ENCODE results near the gene USP21.

USP21 gene

DNA sequence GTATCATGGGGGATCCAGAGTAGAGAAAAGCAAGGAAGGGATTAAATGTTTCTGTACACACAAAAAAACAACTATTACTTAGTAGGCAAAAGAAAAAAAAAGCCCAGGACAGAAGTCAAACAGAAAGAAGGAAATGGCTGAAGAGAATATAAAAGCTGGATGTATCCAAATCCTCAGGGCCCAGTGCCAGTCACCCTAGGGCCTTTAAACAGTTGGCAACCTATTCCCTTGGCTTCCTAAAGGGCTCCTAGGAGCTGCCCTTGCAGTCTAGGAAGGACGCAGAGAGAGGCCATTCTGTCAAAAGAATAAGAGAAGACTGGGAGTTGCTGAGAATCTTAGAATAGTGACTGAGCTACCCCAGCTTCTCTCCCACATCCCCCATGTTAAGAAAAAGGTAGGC is 13.0 kb downstream of the USP21 start:
- Mint-ChIP-seq H3K9me3 (no peaks in the 10 kb centered on the region), H3K27me3 (no peaks in the 10 kb centered on the region), H3K4me3 (no peak overlapping the region), H3K4me1 (peaks cover 38% of the 10 kb centered on the region), H3K36me3 (ENCODE audit: low read depth) (peaks cover 29% of the 10 kb centered on the region), H3K27ac (peak overlapping the region; percentile 2)
- DNase-seq (no peak), ATAC-seq (no peak)

DNA sequence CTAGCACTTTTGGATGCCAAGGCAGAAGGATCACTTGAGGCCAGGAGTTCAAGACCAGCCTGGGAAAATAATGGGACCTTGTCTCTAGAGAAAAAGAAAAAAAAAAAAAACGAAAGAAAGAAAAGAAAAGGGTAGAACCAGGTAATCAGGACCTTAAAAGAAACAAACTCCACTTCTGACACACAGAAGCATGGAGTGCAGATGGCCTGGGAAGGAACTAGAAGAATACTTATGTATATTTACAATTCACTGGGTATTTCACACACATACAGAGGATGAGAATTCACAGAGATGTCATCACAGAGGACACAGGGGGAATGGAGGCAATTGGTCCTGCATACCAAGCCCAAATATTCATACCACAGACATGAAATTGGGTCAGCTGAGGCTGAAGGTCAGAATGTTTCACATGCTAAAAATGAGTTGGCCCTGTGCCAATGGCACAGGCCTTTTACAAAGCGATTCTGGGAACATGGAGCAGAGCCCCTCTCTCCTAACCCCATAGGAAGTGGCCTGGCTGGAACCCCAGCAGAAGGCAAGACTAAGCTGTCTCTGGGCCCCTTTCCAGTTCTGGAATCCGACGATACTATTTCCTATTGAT is 13.6 kb downstream of the USP21 start:
- Mint-ChIP-seq H3K4me3 (no peak overlapping the region), H3K27me3 (no peaks in the 10 kb centered on the region), H3K36me3 (ENCODE audit: low read depth) (peaks cover 29% of the 10 kb centered on the region), H3K27ac (peak overlapping the region; percentile 47), H3K4me1 (peaks cover 39% of the 10 kb centered on the region), H3K9me3 (no peaks in the 10 kb centered on the region)
- ATAC-seq: no peak
- no peak for DNase-seq

DNA sequence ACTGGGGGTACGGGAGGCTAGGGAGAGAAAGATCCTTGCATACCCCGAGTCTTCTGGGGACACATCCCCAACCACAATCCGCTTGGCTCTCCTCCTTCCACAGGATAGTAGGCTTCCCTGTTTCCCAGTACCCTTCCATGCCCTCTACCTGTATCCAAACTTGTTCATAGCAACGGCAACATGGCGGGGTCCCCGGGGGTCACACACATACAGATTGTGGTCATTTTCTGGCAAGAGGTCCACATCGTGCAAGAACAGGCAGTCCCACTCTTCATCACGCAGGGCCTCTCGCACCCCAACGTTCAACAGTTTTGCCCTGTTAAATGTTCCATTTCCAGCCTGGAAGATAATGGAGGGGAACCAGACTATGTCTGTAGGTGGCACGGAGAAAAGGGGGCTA is 14.4 kb downstream of the USP21 start:
- no peaks in the 10 kb centered on the region for H3K9me3 Mint-ChIP-seq
- H3K4me3 Mint-ChIP-seq: no peak overlapping the region
- H3K4me1 Mint-ChIP-seq: peaks cover 40% of the 10 kb centered on the region
- H3K27ac Mint-ChIP-seq: no peak overlapping the region
- no peaks in the 10 kb centered on the region for H3K27me3 Mint-ChIP-seq
- H3K36me3 Mint-ChIP-seq (ENCODE audit: low read depth): peaks cover 29% of the 10 kb centered on the region
- ATAC-seq (no peak), DNase-seq (no peak)

DNA sequence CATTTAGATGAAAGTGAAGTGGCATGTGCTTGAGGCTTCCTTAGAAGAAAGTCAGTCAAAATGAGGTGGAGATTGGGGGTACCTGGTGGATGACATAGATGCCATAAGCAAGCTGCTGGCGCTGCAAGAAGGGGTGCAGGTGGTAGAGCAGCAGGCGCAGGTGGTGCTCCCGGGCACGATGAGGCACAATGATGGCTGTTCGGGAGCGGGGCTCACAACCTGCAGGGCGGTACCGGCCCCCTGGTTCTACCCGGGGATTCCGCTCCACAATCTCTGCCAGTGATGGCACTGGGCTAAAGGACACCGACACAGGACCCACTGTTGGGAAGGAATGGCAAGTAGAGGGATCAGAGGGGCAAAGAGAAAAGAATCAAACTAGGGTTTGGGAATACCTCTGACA is 15.6 kb downstream of the USP21 start:
- H3K36me3 Mint-ChIP-seq (ENCODE audit: low read depth): peaks cover 29% of the 10 kb centered on the region
- H3K4me3 Mint-ChIP-seq: no peak overlapping the region

DNA sequence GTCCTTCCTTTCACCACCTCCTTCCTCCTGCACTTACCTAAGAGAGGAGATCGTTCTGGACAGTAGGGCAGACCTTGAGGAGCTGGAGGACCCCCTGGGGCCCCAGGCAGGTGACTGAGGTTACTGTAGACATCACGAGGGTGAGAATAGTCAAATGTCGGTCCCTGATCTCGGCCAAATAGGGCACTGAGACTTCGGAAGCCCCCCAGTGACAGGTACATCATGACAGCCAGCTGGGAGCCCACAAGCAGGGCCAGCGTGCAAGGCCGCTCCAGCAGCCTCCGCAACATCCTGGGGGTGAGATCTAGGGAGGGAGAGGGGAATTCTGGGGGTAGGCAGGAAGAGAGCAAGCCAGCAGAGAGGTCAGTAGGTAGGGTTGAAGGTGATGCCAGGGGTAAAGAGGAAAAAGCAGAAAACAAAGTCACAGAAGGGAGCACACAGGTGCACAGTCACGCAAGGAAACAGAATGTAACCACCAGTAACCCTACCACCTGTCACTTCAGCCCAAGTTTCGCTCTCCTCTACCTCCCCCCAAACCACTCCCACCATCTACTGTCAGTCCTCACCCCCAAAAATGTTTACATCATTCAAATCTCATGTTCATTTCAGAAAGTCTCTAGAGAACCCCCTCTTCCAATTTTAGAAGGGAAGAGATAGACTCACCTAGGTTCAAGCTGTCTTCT is 16.6 kb downstream of the USP21 start:
- ATAC-seq: no peak
- H3K27ac Mint-ChIP-seq: peak overlapping the region; percentile 96
- peaks cover 27% of the 10 kb centered on the region for H3K36me3 Mint-ChIP-seq (ENCODE audit: low read depth)
- DNase-seq: no peak
- H3K27me3 Mint-ChIP-seq: no peaks in the 10 kb centered on the region
- H3K4me1 Mint-ChIP-seq: peaks cover 49% of the 10 kb centered on the region
- peak overlapping the region; percentile 96 for H3K4me3 Mint-ChIP-seq
- no peaks in the 10 kb centered on the region for H3K9me3 Mint-ChIP-seq

More for the DNA sequence above, 15.6 kb downstream of the USP21 start:
- Mint-ChIP-seq H3K4me1 (peaks cover 41% of the 10 kb centered on the region), H3K27me3 (no peaks in the 10 kb centered on the region), H3K27ac (no peak overlapping the region), H3K9me3 (no peaks in the 10 kb centered on the region)
- ATAC-seq (no peak), DNase-seq (no peak)

DNA sequence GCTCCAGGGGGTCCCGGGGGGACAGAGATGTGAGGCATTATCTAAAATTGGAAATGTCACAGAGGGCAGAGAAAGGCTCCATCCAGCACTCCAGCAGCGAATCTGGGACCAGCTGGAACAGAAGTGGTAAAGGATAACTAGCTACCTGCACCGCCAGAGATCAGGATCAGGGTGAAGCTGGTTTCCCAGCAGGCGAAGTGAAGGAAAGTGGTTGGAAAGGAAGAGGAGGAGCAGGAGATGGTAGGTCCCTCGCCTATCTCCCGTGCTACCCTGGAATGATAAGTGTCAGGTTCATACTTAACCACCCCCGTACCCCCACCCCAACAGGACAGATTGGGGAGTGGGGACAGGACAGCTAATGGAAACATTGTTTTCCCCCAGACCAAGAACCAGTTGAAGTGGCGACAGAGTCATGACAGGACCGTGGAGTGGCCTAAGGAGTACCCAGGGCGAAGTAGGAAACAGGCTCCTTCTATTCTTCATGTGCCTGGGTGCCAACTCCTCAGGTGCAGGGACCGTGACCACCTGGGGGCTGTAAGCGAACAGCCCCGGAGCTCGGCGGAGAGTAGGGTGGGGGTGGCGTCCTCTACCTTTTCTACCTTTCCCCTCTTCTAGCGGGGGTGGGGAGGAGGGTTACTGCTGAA is 17.3 kb downstream of the USP21 start:
- Mint-ChIP-seq H3K9me3 (no peaks in the 10 kb centered on the region), H3K36me3 (ENCODE audit: low read depth) (peaks cover 25% of the 10 kb centered on the region), H3K4me1 (peaks cover 54% of the 10 kb centered on the region), H3K27ac (peak overlapping the region; percentile 96), H3K27me3 (no peaks in the 10 kb centered on the region), H3K4me3 (peak overlapping the region; percentile 96)
- DNase-seq (no peak), ATAC-seq (no peak)

DNA sequence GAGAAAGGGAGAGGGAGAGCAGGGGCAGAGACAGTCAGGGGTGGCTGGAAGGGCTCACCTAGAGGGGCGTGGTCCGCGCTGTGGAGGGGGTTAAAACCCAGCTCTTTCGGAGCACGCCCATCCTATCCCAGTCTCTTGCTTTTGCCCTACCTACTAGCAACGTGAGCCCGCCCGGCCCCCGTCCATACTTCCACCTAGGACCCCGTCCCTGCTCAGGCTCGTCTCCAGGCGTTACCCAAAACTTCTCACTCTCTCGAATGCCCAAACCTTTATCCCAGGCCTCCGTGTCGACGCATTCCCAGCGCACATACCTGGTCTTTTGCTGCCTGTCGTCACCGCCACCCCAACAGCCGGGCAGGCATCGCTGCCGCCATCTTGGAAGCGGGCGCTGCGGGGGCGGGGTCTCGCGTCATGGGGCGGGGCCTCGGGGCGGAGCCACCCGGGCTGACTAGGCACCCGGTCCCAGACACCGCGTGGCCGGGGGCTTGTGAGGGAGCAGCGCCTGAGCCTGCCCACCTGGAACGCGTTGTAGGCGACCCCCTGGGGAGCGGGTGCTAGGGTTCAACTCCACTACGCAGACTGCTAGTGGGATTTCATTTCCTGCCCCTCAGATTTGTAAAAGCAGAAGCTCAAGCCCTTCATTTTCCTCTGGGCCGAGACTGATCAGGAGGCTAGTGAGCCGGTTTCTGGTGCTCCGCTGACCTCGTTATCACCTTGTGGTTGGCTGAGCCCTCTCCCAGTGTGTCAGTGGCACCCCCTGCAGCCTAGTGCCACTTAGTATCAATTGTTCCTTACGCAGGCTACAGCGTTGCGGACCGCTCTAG is 18.0 kb downstream of the USP21 start, which contains the start of gene B4GALT3:
TSS of gene B4GALT3 (minus strand) at position 396 of the 824 bp plus-strand sequence. CDS start 1,447 bp downstream, outside the sequence.
- peak; percentile 85 for ATAC-seq
- Mint-ChIP-seq H3K4me1 (peaks cover 62% of the 10 kb centered on the region), H3K9me3 (no peaks in the 10 kb centered on the region), H3K36me3 (ENCODE audit: low read depth) (peaks cover 23% of the 10 kb centered on the region), H3K4me3 (peak within 1 kb of the TSS; percentile 96), H3K27me3 (no peaks in the 10 kb centered on the region), H3K27ac (peak within 1 kb of the TSS; percentile 96)
- DNase-seq: peak; percentile 98

DNA sequence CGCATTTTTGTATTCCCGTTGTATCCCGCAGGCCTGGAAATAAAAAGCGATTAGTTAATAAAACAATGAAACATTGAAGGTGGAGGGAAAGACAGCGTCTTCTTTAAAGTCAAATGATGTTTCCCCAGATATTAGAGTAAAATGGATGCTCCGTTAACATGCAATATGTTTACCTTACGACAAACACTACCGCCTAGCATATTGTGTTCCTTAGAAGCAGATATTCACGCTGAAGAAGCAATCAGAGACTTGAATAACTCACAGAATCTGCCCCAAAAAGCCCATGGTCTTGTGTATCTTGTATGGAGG is 18.6 kb downstream of the USP21 start:
- Mint-ChIP-seq H3K36me3 (ENCODE audit: low read depth) (peaks cover 19% of the 10 kb centered on the region), H3K4me3 (peak overlapping the region; percentile 96), H3K4me1 (peaks cover 64% of the 10 kb centered on the region), H3K27me3 (no peaks in the 10 kb centered on the region), H3K27ac (peak overlapping the region; percentile 96), H3K9me3 (no peaks in the 10 kb centered on the region)
- ATAC-seq (no peak), DNase-seq (no peak)

DNA sequence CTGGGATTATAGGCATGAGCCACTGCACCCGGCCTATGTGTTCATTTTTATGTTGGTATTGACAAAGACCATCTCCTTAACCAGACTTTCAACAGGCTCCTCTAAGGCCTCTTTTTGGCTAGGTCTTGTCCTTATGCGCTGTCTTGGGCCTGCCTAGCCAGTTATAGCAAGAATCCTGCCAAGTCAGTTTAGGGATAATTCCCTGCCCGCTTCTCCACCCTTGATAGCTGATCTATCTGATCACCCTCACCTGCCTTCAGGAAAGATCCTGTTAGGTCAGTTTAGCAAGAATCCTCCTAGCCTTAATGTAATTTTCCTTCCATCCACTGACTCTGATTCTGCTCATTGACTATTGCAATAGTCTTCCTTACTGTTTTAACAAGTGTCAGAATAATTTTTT is 20.4 kb downstream of the USP21 start:
- Mint-ChIP-seq H3K9me3 (no peaks in the 10 kb centered on the region), H3K4me3 (no peak overlapping the region), H3K36me3 (ENCODE audit: low read depth) (peaks cover 7% of the 10 kb centered on the region), H3K4me1 (peaks cover 71% of the 10 kb centered on the region), H3K27ac (no peak overlapping the region), H3K27me3 (no peaks in the 10 kb centered on the region)
- ATAC-seq (no peak), DNase-seq (no peak)

DNA sequence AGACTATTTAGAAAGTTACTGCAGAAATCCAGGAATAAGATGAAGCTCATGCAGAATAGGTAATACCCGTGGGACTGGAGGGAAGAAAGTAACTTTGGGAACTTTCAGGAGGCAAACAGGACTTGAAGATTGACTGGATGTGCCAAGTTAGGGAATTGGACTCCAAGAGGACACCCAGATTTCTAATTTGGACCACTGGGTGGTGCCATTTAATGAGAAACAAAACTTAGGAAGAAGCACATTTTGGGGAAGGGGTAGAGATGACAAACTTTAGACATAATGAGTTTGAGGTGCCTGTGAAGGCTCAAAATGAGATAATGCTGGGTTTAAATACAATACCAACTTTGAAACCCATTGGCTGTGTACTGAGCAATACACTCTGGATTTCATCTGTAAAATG is 21.3 kb downstream of the USP21 start:
- H3K36me3 Mint-ChIP-seq (ENCODE audit: low read depth): peaks cover 5% of the 10 kb centered on the region
- no peaks in the 10 kb centered on the region for H3K9me3 Mint-ChIP-seq
- ATAC-seq (no peak), DNase-seq (no peak)
- H3K4me3 Mint-ChIP-seq: no peak overlapping the region
- no peaks in the 10 kb centered on the region for H3K27me3 Mint-ChIP-seq
- no peak overlapping the region for H3K27ac Mint-ChIP-seq
- peaks cover 74% of the 10 kb centered on the region for H3K4me1 Mint-ChIP-seq

DNA sequence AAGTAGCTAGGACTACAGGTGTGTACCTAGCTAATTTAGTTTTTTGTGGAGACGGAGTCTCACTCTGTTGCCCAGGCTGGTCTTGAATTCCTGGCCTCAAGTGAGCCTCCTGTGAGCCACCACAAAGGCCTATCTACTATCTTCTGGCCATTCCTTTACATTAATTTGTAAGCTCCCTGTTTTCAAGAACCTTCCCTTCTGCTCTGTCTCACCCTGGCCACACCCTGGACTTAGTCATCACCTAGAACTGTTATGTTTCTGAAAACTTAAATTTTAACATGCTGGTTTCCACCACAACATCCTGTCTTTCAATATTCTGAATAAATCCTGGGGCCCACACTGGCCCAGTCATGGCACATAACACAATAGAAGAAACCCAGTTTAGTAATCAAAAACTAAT is 22.9 kb downstream of the USP21 start:
- DNase-seq: peak; percentile 53
- Mint-ChIP-seq H3K36me3 (ENCODE audit: low read depth) (no peaks in the 10 kb centered on the region), H3K27ac (peak overlapping the region; percentile 92), H3K4me1 (peaks cover 78% of the 10 kb centered on the region), H3K27me3 (no peaks in the 10 kb centered on the region), H3K9me3 (no peaks in the 10 kb centered on the region), H3K4me3 (peak overlapping the region; percentile 22)
- ATAC-seq: peak; percentile 79

DNA sequence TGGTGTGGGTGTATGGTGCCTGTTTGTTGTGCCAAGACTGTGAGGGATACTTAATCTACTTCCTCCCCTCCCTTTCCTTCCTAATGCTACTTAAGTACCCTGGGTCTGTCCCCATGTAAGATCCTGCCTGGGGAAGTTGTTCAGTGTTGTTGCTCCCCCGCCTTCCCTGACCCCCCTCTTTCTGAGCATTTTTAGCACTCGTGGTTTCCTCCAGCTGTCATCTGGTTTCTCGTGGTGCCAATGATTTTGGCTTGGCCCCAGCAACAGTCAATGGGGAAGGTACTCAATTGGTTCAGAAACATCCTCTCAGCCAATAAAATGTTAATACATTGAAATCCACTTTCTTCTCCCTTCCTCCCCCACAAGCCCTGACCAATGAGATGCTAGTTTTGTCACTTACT is 26.0 kb downstream of the USP21 start:
- DNase-seq (peak; percentile 68), ATAC-seq (peak; percentile 58)
- Mint-ChIP-seq H3K27ac (peak overlapping the region; percentile 91), H3K4me1 (peaks cover 80% of the 10 kb centered on the region), H3K36me3 (ENCODE audit: low read depth) (no peaks in the 10 kb centered on the region), H3K9me3 (no peaks in the 10 kb centered on the region), H3K4me3 (peak overlapping the region; percentile 67), H3K27me3 (no peaks in the 10 kb centered on the region)

DNA sequence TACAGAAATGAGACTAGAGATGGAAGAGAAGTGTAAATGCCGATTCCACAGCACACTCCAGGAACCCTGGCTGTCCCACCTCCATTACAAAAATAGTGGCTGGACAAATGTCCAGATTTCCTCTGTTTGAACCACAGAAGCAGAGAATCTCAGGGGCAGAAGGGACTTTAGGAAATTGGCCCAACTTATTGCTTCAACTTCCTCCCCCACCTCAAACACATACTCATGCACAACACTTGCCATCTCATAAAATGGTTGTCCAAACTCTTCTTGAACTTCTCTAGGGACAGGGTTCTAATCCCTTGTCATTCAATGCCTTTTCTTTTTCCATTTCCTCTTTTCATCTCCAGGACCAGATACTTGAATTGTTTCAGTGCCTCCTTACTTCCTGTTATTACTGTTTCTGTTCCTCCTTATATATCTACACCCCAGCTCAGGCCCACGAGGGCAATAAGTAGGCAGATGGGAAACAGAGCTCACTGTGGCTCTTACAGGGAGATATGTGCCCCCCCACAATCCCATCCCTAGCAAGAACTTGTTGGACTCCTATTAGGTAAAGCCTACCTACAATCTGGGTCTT is 26.5 kb downstream of the USP21 start:
- Mint-ChIP-seq H3K27me3 (no peaks in the 10 kb centered on the region), H3K4me3 (peak overlapping the region; percentile 67), H3K36me3 (ENCODE audit: low read depth) (no peaks in the 10 kb centered on the region), H3K4me1 (peaks cover 74% of the 10 kb centered on the region), H3K9me3 (no peaks in the 10 kb centered on the region), H3K27ac (peak overlapping the region; percentile 91)
- no peak for ATAC-seq
- DNase-seq: peak; percentile 31

DNA sequence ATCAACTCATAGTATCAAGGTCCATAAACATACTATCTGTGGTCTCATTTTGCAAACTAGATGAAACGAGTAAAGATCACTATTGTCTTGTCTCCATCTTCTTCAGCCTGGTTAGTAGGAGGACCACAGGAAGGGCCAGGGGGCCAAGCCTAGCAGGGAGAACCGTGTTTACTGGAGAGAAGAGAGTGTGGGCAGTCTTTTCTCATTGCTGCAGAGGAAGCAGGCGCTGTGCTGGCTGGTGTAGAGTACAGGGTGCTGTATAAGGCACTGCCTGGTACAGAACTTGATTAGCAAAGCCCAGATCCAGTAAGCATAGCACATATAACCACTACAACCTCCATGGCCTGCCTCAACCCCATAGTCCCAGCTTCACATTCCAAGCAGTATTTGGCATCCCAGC is 28.0 kb downstream of the USP21 start:
- Mint-ChIP-seq H3K4me1 (peaks cover 61% of the 10 kb centered on the region), H3K9me3 (no peaks in the 10 kb centered on the region), H3K36me3 (ENCODE audit: low read depth) (no peaks in the 10 kb centered on the region), H3K27ac (peak overlapping the region; percentile 44), H3K27me3 (no peaks in the 10 kb centered on the region), H3K4me3 (no peak overlapping the region)
- ATAC-seq (no peak), DNase-seq (no peak)
